HEK293 (cell line): ENCODE data around the gene LRP5.

Source experiments
- CTCF ChIA-PET: fragments of 350-600 bp; formaldehyde crosslinking; extraction: SDS; loops from one replicate; lab custom pipeline; 2021; ENCODE audit warnings: antibody characterized with exemption; lab: Yijun Ruan, JAX
- POLR2A ChIA-PET: fragments of 300-600 bp; formaldehyde crosslinking; extraction: SDS; loops from one replicate; lab custom pipeline; 2020; ENCODE audit warnings: antibody characterized with exemption, inconsistent platforms; lab: Yijun Ruan, JAX
- H3K27ac ChIP-seq: fragments of 200-500 bp; sonication (Bioruptor generic); 2 replicates; pipeline ENCODE4 v1.5.1; 2014; ENCODE audit warnings: low read depth, low read length, control low read depth, inconsistent platforms; ENCODE audit errors: extremely low read depth
- H3K36me3 ChIP-seq, 2 experiments: fragments of 200-500 bp in 1 of 2; sonication (Bioruptor generic) in 1 of 2; 1 replicate in 1 of 2; 2 replicates in 1 of 2; pipeline ENCODE4 v1.5.1; 2014 to 2017; ENCODE audit warnings: inconsistent platforms in 2 of 2, low read length in 2 of 2; ENCODE audit not compliant: control insufficient read depth in 2 of 2, insufficient read depth in 1 of 2
- H3K4me1 ChIP-seq: fragments of 200-500 bp; sonication (Bioruptor generic); 2 replicates; pipeline ENCODE4 v1.5.1; 2014; ENCODE audit warnings: mild to moderate bottlenecking, low read length, inconsistent platforms; ENCODE audit not compliant: control insufficient read depth, insufficient read depth
- H3K4me3 ChIP-seq: 2 replicates; pipeline ENCODE4 v1.5.1; 2011; ENCODE audit warnings: low read depth, mild to moderate bottlenecking, control low read depth, low read length, moderate library complexity
- H3K9me3 ChIP-seq: fragments of 200-500 bp; sonication (Bioruptor generic); 2 replicates; pipeline ENCODE4 v1.5.1; 2014; ENCODE audit warnings: low read depth, low read length, inconsistent platforms; ENCODE audit not compliant: control insufficient read depth, insufficient read depth
- EGR2 ChIP-seq: fragments of 450-650 bp; formaldehyde crosslinking; IDR thresholded peaks from 2 replicates; pipeline ENCODE4 v1.5.1; 2016; ENCODE audit warnings: low read depth, missing biosample characterization, missing genetic modification characterization
- FEZF1 ChIP-seq: fragments of 450-650 bp; formaldehyde crosslinking; IDR thresholded peaks from 2 replicates; pipeline ENCODE4 v1.5.1; 2016; ENCODE audit warnings: missing biosample characterization, missing genetic modification characterization
- OSR2 ChIP-seq: fragments of 450-650 bp; formaldehyde crosslinking; IDR thresholded peaks from 2 replicates; pipeline ENCODE4 v1.5.1; 2016; ENCODE audit warnings: missing biosample characterization, missing genetic modification characterization
- REPIN1 ChIP-seq: fragments of 450-650 bp; formaldehyde crosslinking; IDR thresholded peaks from 2 replicates; pipeline ENCODE4 v1.5.1; 2017; ENCODE audit warnings: missing biosample characterization, missing genetic modification characterization, low read depth
- ZBTB8A ChIP-seq: fragments of 450-650 bp; formaldehyde crosslinking; IDR thresholded peaks from 2 replicates; pipeline ENCODE4 v1.5.1; 2016; ENCODE audit warnings: missing biosample characterization, missing genetic modification characterization
- ZIC2 ChIP-seq: fragments of 450-650 bp; formaldehyde crosslinking; IDR thresholded peaks from 2 replicates; pipeline ENCODE4 v1.5.1; 2016; ENCODE audit warnings: missing biosample characterization, missing genetic modification characterization
- ZNF341 ChIP-seq: fragments of 450-650 bp; formaldehyde crosslinking; IDR thresholded peaks from 2 replicates; pipeline ENCODE4; 2016; ENCODE audit warnings: low read depth, missing biosample characterization, missing genetic modification characterization
- ZNF571 ChIP-seq: fragments of 450-650 bp; formaldehyde crosslinking; IDR thresholded peaks from 2 replicates; pipeline ENCODE4 v1.5.0; 2017; ENCODE audit warnings: missing biosample characterization, missing genetic modification characterization
- ZNF600 ChIP-seq: fragments of 450-650 bp; formaldehyde crosslinking; IDR thresholded peaks from 2 replicates; pipeline ENCODE4 v1.5.1; 2016; ENCODE audit warnings: missing biosample characterization, missing genetic modification characterization
- TF ChIP-seq, protein P1 (sequence below): fragments of 450-650 bp; formaldehyde crosslinking; IDR thresholded peaks from 2 replicates; pipeline ENCODE4 v1.5.1; 2017; ENCODE audit warnings: missing biosample characterization, missing genetic modification characterization
- TF ChIP-seq, protein P2 (sequence below): fragments of 450-650 bp; formaldehyde crosslinking; IDR thresholded peaks from 2 replicates; pipeline ENCODE4 v1.5.1; 2017; ENCODE audit warnings: missing biosample characterization, missing genetic modification characterization
- TF ChIP-seq, protein P3 (sequence below): fragments of 450-650 bp; formaldehyde crosslinking; IDR thresholded peaks from 2 replicates; pipeline ENCODE4 v1.5.1; 2016; ENCODE audit warnings: missing biosample characterization, missing genetic modification characterization, borderline replicate concordance
- TF ChIP-seq, protein P4 (sequence below): fragments of 450-650 bp; formaldehyde crosslinking; IDR thresholded peaks from 2 replicates; pipeline ENCODE4 v1.5.1; 2016; ENCODE audit warnings: missing biosample characterization, missing genetic modification characterization

LRP5 gene

DNA sequence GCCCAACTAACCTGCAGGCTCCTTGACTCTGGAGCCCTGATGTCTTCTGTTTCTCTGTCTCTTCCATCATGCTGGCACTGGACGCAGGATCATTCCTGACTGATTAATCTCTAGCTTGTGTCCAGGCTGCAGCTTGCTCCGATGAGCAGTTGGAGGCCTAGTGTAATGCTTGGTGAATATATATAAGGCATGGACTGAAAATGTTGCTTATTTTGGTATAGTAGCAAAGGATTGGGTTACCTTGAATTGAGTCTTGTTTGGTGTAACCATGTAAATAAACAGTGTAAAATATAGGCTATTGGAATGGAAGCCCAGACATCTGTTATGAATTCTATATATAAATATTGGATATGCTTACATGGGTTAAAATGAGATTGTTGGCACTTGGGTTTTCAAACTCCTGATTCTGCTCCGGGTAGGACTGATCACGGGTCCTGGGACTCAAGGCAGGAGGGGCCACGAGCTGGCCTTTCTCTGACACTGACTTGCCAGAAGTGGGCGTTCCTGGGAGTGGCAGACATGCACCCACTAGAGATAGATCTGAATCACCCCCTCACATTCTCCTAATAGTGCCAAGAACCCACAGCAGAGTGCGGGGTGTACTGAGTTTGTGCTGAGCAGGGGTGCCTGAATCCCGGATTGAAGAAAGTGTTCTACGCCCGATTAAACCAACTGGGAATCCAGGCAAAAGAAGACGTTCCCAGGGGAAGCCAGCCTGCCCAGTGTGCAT, 25.8 kb downstream of the LRP5 start (continued):
- 0 out of 2 replicates have a peak, but pooled peaks have one; percentile 13 for TF ChIP-seq EGR2 (tag by site-specific recombination)

DNA sequence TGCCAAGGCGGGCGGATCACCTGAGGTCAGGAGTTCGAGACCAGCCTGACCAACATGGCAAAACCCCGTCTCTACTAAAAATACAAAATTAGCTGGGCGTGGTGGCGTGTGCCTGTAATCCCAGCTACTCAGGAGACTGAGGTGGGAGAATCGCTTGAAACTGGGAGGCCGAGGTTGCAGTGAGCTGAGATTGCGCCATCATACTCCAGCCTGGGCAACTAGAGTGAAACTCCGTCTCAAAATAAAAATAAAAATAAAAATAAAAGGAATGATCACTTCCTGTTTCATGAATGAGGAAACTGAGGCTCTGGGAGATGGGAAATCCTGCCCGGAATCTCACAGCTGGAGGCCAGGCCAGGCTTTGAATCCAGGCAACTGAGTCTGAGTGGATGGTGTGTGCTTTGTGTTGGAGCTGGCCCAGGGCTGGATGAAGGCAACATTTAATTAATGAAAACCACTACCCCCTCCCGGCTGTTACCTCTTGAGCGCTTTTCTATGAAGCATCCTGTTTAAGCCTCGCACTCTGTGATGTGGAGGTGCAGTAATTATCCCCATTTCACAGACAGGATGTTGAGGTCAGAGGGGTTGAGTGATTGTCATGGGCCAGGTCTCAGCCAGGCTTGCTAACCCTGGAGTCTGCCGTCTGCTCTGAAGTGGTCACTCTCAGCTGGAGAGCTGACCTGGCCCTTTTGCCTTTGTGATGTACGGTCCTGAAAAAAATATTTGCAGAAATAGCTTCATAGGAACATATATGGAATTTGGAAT, 27.8 kb downstream of the LRP5 start:
- TF ChIP-seq ZNF341 (0 out of 2 replicates have a peak, but pooled peaks have one; percentile 15), REPIN1 (tag by site-specific recombination) (no peak)
- no peak overlapping the region for H3K27ac ChIP-seq
- POLR2A ChIA-PET, result no interaction called here
- no peaks in the 10 kb centered on the region for H3K9me3 ChIP-seq
- CTCF ChIA-PET, result no interaction called here
- H3K4me3 ChIP-seq, result no peak overlapping the region
- 0 out of 2 replicates have a peak, but pooled peaks cover 3% of the 10 kb centered on the region for H3K4me1 ChIP-seq
- H3K36me3 ChIP-seq, result no peaks in the 10 kb centered on the region; a peak in 1 of 3 replicates

DNA sequence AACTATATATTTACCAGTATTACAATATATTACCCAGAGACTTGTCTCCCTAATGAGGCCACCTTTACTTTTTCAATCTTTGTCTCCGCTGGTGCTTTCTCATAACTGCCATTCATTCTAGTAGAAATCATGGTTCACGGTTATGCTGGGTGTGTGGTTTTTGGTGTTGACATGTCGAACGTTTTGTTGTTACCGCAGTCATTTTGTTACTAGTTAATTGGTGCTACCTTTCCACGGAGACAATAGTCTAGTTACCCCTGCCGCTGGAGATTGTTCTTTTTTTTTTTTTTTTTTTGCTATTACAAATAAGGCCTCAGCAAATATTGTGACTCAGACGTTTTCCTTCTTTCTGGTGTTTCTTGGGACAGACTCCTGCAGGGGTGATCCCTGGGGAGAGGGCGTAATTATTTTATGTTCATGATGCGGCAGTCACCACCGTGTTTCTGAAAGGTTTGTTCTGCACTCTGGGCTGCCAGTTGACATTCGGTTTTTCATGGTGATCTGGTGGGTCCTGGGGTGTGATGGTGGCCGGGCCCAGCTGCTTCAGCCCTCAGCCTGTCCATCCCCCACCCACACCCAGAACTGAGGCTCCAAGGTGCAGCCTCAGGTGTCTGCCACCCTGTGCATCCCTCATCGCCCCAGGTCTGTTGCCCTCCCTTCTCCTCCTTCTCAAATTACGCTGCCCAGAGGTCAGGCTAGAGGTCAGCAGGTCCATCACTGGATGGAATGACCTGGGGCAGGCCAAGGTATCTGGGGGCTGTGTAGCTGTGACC, 28.6 kb downstream of the LRP5 start:
- ChIA-PET CTCF (no interaction called here), POLR2A (no interaction called here)
- 0 out of 2 replicates have a peak, but pooled peaks cover 3% of the 10 kb centered on the region for H3K4me1 ChIP-seq
- no peaks in the 10 kb centered on the region; a peak in 1 of 3 replicates for H3K36me3 ChIP-seq
- no peak overlapping the region for H3K27ac ChIP-seq
- H3K9me3 ChIP-seq, result no peaks in the 10 kb centered on the region
- TF ChIP-seq ZNF571 (tag by site-specific recombination) (no peak), ZIC2 (peak; percentile 48), ZBTB8A (tag by site-specific recombination) (peak; percentile 48), ZNF600 (tag by site-specific recombination) (peak; percentile 57; the same call in 1 of the 2 replicates), OSR2 (tag by site-specific recombination) (peak; percentile 49; the same call in 1 of the 2 replicates), FEZF1 (tag by site-specific recombination) (peak; percentile 33)
- TF ChIP-seq, protein P1, sequence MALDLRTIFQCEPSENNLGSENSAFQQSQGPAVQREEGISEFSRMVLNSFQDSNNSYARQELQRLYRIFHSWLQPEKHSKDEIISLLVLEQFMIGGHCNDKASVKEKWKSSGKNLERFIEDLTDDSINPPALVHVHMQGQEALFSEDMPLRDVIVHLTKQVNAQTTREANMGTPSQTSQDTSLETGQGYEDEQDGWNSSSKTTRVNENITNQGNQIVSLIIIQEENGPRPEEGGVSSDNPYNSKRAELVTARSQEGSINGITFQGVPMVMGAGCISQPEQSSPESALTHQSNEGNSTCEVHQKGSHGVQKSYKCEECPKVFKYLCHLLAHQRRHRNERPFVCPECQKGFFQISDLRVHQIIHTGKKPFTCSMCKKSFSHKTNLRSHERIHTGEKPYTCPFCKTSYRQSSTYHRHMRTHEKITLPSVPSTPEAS (tag by site-specific recombination), result no peak
- TF ChIP-seq, protein P2, sequence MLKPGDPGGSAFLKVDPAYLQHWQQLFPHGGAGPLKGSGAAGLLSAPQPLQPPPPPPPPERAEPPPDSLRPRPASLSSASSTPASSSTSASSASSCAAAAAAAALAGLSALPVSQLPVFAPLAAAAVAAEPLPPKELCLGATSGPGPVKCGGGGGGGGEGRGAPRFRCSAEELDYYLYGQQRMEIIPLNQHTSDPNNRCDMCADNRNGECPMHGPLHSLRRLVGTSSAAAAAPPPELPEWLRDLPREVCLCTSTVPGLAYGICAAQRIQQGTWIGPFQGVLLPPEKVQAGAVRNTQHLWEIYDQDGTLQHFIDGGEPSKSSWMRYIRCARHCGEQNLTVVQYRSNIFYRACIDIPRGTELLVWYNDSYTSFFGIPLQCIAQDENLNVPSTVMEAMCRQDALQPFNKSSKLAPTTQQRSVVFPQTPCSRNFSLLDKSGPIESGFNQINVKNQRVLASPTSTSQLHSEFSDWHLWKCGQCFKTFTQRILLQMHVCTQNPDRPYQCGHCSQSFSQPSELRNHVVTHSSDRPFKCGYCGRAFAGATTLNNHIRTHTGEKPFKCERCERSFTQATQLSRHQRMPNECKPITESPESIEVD (tag by site-specific recombination), result peak; percentile 52; the same call in 1 of the 2 replicates
- TF ChIP-seq, protein P3, sequence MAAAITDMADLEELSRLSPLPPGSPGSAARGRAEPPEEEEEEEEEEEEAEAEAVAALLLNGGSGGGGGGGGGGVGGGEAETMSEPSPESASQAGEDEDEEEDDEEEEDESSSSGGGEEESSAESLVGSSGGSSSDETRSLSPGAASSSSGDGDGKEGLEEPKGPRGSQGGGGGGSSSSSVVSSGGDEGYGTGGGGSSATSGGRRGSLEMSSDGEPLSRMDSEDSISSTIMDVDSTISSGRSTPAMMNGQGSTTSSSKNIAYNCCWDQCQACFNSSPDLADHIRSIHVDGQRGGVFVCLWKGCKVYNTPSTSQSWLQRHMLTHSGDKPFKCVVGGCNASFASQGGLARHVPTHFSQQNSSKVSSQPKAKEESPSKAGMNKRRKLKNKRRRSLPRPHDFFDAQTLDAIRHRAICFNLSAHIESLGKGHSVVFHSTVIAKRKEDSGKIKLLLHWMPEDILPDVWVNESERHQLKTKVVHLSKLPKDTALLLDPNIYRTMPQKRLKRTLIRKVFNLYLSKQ (tag by site-specific recombination), result no peak
- TF ChIP-seq, protein P4, sequence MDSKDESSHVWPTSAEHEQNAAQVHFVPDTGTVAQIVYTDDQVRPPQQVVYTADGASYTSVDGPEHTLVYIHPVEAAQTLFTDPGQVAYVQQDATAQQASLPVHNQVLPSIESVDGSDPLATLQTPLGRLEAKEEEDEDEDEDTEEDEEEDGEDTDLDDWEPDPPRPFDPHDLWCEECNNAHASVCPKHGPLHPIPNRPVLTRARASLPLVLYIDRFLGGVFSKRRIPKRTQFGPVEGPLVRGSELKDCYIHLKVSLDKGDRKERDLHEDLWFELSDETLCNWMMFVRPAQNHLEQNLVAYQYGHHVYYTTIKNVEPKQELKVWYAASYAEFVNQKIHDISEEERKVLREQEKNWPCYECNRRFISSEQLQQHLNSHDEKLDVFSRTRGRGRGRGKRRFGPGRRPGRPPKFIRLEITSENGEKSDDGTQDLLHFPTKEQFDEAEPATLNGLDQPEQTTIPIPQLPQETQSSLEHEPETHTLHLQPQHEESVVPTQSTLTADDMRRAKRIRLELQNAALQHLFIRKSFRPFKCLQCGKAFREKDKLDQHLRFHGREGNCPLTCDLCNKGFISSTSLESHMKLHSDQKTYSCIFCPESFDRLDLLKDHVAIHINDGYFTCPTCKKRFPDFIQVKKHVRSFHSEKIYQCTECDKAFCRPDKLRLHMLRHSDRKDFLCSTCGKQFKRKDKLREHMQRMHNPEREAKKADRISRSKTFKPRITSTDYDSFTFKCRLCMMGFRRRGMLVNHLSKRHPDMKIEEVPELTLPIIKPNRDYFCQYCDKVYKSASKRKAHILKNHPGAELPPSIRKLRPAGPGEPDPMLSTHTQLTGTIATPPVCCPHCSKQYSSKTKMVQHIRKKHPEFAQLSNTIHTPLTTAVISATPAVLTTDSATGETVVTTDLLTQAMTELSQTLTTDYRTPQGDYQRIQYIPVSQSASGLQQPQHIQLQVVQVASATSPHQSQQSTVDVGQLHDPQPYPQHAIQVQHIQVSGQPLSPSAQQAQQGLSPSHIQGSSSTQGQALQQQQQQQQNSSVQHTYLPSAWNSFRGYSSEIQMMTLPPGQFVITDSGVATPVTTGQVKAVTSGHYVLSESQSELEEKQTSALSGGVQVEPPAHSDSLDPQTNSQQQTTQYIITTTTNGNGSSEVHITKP (tag by site-specific recombination), result 0 out of 2 replicates have a peak, but pooled peaks have one; percentile 11
- H3K4me3 ChIP-seq, result no peak overlapping the region
